ENCODE results near the gene HDAC2. TPM values are rescaled to one million over a fixed set of nuclear protein-coding genes. Genes with fewer than 3 reads are reported as not detected.

HDAC2 gene
- total RNA-seq, 1 experiment from 2014 or later: 321 TPM

DNA sequence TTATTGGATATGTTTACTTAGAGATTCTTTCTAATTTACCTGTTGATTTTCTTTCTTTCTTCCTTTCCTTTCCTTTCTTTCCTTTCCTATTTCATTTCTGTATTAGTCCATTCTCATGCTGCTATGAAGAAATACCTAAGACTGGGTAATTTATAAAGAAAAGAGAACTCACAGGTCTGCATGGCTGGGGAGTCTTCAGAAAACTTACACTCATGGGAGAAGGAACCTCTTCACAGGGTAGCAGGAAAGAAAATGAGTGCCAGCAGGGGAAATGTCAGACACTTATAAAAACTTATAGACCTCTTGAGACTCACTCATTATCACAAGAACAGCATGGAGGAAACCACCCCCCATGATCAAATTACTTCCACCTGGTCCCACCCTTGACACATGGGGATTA, 40.8 kb downstream of the HDAC2 start:
- no peak overlapping the region for H3K27ac Mint-ChIP-seq
- POLR2A ChIA-PET: no interaction called here
- H3K4me3 Mint-ChIP-seq: no peak overlapping the region
- TF ChIP-seq ZBTB43 (CRISPR knock-in tag; IDR thresholded peaks at IDR 0.05) (no peak), FOXP4 (CRISPR knock-in tag; IDR thresholded peaks at IDR 0.05) (no peak), IRF2 (CRISPR knock-in tag; IDR thresholded peaks at IDR 0.05; ENCODE audit: borderline replicate concordance, low read depth) (no peak), ATF6 (CRISPR knock-in tag; IDR thresholded peaks at IDR 0.05) (no peak), ATF1 (CRISPR knock-in tag; IDR thresholded peaks at IDR 0.05) (no peak)
- no peaks in the 10 kb centered on the region for H3K4me1 Mint-ChIP-seq
- CTCF ChIA-PET: no interaction called here
- peaks cover 47% of the 10 kb centered on the region for H3K9me3 Mint-ChIP-seq
- DNase-seq (ENCODE audit: low spot score) (no peak), ATAC-seq (no peak)
- peaks cover 5% of the 10 kb centered on the region; the same call in 1 of the 2 replicates for H3K27me3 Mint-ChIP-seq (ENCODE audit: low read depth)
- H3K36me3 Mint-ChIP-seq: peaks cover 47% of the 10 kb centered on the region

DNA sequence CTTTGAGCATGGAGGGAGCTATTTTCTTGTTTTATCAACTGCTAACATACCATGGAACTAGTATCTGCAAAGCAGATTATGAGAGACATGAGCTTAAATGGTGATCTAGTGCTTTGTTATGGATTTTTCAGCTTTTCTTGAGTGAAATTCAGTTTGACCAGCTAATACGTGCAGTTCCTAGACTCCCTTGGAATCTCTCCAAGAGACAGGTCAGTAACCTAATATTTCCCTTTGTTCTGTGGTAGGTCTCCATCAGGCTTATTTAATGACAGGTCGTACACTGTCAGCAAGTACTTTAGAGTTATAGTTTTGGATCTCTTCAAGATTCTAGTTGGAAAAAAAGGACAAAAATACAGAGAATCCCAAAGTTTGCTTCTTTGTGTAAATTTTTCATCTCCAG, 43.9 kb downstream of the HDAC2 start:
- TF ChIP-seq, protein P1, sequence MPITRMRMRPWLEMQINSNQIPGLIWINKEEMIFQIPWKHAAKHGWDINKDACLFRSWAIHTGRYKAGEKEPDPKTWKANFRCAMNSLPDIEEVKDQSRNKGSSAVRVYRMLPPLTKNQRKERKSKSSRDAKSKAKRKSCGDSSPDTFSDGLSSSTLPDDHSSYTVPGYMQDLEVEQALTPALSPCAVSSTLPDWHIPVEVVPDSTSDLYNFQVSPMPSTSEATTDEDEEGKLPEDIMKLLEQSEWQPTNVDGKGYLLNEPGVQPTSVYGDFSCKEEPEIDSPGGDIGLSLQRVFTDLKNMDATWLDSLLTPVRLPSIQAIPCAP (CRISPR knock-in tag; IDR thresholded peaks at IDR 0.05): no peak
- TF ChIP-seq CBFB (CRISPR knock-in tag; IDR thresholded peaks at IDR 0.05; ENCODE audit: low read depth): no peak
- TF ChIP-seq ZNF281 (CRISPR knock-in tag; IDR thresholded peaks at IDR 0.05): no peak
- TF ChIP-seq, protein P2, sequence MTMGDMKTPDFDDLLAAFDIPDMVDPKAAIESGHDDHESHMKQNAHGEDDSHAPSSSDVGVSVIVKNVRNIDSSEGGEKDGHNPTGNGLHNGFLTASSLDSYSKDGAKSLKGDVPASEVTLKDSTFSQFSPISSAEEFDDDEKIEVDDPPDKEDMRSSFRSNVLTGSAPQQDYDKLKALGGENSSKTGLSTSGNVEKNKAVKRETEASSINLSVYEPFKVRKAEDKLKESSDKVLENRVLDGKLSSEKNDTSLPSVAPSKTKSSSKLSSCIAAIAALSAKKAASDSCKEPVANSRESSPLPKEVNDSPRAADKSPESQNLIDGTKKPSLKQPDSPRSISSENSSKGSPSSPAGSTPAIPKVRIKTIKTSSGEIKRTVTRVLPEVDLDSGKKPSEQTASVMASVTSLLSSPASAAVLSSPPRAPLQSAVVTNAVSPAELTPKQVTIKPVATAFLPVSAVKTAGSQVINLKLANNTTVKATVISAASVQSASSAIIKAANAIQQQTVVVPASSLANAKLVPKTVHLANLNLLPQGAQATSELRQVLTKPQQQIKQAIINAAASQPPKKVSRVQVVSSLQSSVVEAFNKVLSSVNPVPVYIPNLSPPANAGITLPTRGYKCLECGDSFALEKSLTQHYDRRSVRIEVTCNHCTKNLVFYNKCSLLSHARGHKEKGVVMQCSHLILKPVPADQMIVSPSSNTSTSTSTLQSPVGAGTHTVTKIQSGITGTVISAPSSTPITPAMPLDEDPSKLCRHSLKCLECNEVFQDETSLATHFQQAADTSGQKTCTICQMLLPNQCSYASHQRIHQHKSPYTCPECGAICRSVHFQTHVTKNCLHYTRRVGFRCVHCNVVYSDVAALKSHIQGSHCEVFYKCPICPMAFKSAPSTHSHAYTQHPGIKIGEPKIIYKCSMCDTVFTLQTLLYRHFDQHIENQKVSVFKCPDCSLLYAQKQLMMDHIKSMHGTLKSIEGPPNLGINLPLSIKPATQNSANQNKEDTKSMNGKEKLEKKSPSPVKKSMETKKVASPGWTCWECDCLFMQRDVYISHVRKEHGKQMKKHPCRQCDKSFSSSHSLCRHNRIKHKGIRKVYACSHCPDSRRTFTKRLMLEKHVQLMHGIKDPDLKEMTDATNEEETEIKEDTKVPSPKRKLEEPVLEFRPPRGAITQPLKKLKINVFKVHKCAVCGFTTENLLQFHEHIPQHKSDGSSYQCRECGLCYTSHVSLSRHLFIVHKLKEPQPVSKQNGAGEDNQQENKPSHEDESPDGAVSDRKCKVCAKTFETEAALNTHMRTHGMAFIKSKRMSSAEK (CRISPR knock-in tag; IDR thresholded peaks at IDR 0.05; ENCODE audit: borderline replicate concordance): no peak
- TF ChIP-seq JAZF1 (CRISPR knock-in tag; IDR thresholded peaks at IDR 0.05): no peak
- TF ChIP-seq E2F1 (CRISPR knock-in tag; IDR thresholded peaks at IDR 0.05): no peak
- TF ChIP-seq ZNF423 (CRISPR knock-in tag; IDR thresholded peaks at IDR 0.05): no peak
- TF ChIP-seq, protein P3, sequence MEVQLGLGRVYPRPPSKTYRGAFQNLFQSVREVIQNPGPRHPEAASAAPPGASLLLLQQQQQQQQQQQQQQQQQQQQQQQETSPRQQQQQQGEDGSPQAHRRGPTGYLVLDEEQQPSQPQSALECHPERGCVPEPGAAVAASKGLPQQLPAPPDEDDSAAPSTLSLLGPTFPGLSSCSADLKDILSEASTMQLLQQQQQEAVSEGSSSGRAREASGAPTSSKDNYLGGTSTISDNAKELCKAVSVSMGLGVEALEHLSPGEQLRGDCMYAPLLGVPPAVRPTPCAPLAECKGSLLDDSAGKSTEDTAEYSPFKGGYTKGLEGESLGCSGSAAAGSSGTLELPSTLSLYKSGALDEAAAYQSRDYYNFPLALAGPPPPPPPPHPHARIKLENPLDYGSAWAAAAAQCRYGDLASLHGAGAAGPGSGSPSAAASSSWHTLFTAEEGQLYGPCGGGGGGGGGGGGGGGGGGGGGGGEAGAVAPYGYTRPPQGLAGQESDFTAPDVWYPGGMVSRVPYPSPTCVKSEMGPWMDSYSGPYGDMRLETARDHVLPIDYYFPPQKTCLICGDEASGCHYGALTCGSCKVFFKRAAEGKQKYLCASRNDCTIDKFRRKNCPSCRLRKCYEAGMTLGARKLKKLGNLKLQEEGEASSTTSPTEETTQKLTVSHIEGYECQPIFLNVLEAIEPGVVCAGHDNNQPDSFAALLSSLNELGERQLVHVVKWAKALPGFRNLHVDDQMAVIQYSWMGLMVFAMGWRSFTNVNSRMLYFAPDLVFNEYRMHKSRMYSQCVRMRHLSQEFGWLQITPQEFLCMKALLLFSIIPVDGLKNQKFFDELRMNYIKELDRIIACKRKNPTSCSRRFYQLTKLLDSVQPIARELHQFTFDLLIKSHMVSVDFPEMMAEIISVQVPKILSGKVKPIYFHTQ (CRISPR knock-in tag; IDR thresholded peaks at IDR 0.05): no peak
- no peak for TF ChIP-seq NR1H2 (CRISPR knock-in tag; IDR thresholded peaks at IDR 0.05)
- Mint-ChIP-seq H3K9me3 (peaks cover 35% of the 10 kb centered on the region), H3K4me3 (no peak overlapping the region), H3K4me1 (no peaks in the 10 kb centered on the region), H3K27me3 (ENCODE audit: low read depth) (peaks cover 5% of the 10 kb centered on the region; the same call in 1 of the 2 replicates), H3K36me3 (peaks cover 26% of the 10 kb centered on the region), H3K27ac (no peak overlapping the region)
- ATAC-seq (no peak), DNase-seq (ENCODE audit: low spot score) (no peak)
- ChIA-PET POLR2A (no interaction called here), CTCF (interaction anchor here (1.3 kb wide), 1 partner anchor 9 kb away, joined by 5 read pairs; no protein-coding TSS in a partner anchor)

All from WTC11 (cell line).